Esophagus muscularis mucosa (tissue), 4 donors: ENCODE results near the gene C12orf42. TPM values are rescaled to one million over a fixed set of nuclear protein-coding genes. Genes with fewer than 3 reads are reported as not detected.

Source experiments
- DNase-seq: peaks from one replicate; pipeline ENCODE4 v3.0.0-alpha.2; 2017; ENCODE audit errors: extremely low spot score
- H3K27ac ChIP-seq, 4 donors: fragments of 200-600 bp; sonication (generic); replicated peaks in 1 of 4; 1 replicate in 3 of 4; 2 replicates in 1 of 4; pipeline ENCODE4 v1.5.1; 2016 to 2019; ENCODE audit warnings: mild to moderate bottlenecking in 1 of 4
- H3K27me3 ChIP-seq, 4 donors: fragments of 200-600 bp; sonication (generic); one replicate each; pipeline versions ENCODE4 v1.5.1 to v1.6.0; 2016 to 2019
- H3K36me3 ChIP-seq, 4 donors: fragments of 200-600 bp; sonication (generic); one replicate each; pipeline ENCODE4 v1.5.1; 2016 to 2019
- H3K4me1 ChIP-seq, 4 donors: fragments of 200-600 bp; sonication (generic); one replicate each; pipeline ENCODE4 v1.5.1; 2016 to 2019
- H3K4me3 ChIP-seq, 4 donors: fragments of 200-600 bp; sonication (generic); 1 replicate in 2 of 4; 2 replicates in 2 of 4; pipeline ENCODE4 v1.5.1; 2016 to 2019; ENCODE audit warnings: mild to moderate bottlenecking in 4 of 4, moderate library complexity in 1 of 4
- H3K9me3 ChIP-seq, 4 donors: fragments of 200-600 bp; sonication (generic); 1 replicate in 3 of 4; 2 replicates in 1 of 4; pipeline ENCODE4 v1.5.1; 2016 to 2019
- EP300 ChIP-seq: sonication (generic); formaldehyde crosslinking; IDR thresholded peaks from one replicate; pipeline ENCODE4 v1.6.1; 2017; ENCODE audit warnings: antibody characterized with exemption
- POLR2A ChIP-seq: fragments of 450-650 bp; IDR thresholded peaks from one replicate; pipeline ENCODE4 v1.6.1; 2017; ENCODE audit warnings: antibody characterized with exemption, moderate library complexity, mild to moderate bottlenecking, low read depth
- POLR2AphosphoS5 ChIP-seq, 2 donors: sonication (generic); formaldehyde crosslinking; IDR thresholded peaks; one replicate each; pipeline ENCODE4 v1.6.1; 2017; ENCODE audit warnings: antibody characterized with exemption in 2 of 2
- WGBS: methylation state at CpG from one replicate; pipeline ENCODE4 v1.1.5; 2018; 5-methylcytosine and 5-hydroxymethylcytosine counted together
- intact Hi-C: fragments of 100-400 bp; cut with DNase I; formaldehyde crosslinking; loops from one replicate; pipeline ENCODE4 v1.15.1; 2023
- total RNA-seq, 4 donors: library from RNA; depleted of rRNA; stranded (reverse); fragments of >200 nt; gene quantifications; one replicate each; pipeline versions ENCODE4 v1.1.0 to v1.2.1, GENCODE V29; 2016
- TF ChIP-seq, protein P1 (sequence below), 3 experiments: fragments of 200-600 bp in 2 of 3; fragments of 450-650 bp in 1 of 3; sonication (generic) in 2 of 3; IDR thresholded peaks; one replicate each; pipeline ENCODE4 v1.5.1; 2017 to 2019; ENCODE audit warnings: antibody characterized with exemption in 3 of 3, mild to moderate bottlenecking in 2 of 3, moderate library complexity in 1 of 3

Gene C12orf42
- total RNA-seq, 4 donors from 2014 or later = not detected

DNA sequence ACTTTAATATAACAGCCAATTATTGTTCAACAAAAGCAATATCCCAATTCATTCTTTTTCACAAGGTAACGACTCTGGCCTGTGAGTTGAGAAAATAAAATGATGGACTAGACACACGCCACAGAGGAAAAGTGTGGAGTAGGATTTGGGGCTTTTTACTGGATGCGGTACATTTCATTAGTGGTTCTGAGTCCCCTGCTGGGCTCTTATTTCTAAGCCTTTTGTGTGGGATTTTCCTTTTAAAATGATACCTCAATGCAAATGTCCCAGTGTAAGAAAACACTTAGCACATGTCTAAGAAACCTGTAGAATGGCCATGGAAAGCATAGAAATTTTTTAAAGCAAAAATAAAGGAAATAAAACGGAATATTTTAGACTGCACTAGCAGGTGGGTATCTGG lies 73.4 kb downstream of the C12orf42 start:
- 70% methylated on average over 4 of the region's 4 CpGs for WGBS
- intact Hi-C loops = no loop called here
- TF ChIP-seq POLR2AphosphoS5 (IDR thresholded peaks at IDR 0.05) (no peak), EP300 (no peak), POLR2A (no peak)
- TF ChIP-seq, protein P1, sequence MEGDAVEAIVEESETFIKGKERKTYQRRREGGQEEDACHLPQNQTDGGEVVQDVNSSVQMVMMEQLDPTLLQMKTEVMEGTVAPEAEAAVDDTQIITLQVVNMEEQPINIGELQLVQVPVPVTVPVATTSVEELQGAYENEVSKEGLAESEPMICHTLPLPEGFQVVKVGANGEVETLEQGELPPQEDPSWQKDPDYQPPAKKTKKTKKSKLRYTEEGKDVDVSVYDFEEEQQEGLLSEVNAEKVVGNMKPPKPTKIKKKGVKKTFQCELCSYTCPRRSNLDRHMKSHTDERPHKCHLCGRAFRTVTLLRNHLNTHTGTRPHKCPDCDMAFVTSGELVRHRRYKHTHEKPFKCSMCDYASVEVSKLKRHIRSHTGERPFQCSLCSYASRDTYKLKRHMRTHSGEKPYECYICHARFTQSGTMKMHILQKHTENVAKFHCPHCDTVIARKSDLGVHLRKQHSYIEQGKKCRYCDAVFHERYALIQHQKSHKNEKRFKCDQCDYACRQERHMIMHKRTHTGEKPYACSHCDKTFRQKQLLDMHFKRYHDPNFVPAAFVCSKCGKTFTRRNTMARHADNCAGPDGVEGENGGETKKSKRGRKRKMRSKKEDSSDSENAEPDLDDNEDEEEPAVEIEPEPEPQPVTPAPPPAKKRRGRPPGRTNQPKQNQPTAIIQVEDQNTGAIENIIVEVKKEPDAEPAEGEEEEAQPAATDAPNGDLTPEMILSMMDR (IDR thresholded peaks at IDR 0.05) = no peak
- H3K4me3 ChIP-seq = no peak overlapping the region
- H3K4me1 ChIP-seq = no peaks in the 10 kb centered on the region
- H3K9me3 ChIP-seq = no peaks in the 10 kb centered on the region
- H3K27ac ChIP-seq = no peak overlapping the region
- DNase-seq = no peak
- no peaks in the 10 kb centered on the region for H3K36me3 ChIP-seq
- H3K27me3 ChIP-seq = no peaks in the 10 kb centered on the region

DNA sequence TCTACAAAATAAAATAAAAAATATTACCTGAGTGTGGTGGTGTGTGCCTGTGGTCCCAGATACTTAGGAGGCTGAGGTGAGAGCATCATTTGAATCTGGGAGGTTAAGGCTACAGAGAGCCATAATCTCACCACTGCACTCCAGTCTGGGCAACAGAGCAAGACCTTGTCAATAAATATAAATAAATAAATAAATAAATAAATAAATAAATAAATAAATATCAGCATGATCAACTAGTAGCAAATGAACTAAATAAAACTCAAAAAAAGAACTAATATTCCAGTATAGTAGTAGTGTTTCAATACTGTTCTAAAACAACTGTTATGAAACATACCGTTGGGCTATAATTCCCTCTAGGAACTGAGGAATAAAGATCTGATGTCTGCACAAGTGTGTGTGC lies 74.4 kb downstream of the C12orf42 start:
- Histone ChIP-seq H3K9me3 (no peaks in the 10 kb centered on the region), H3K27me3 (no peaks in the 10 kb centered on the region), H3K4me1 (no peaks in the 10 kb centered on the region), H3K27ac (no peak overlapping the region), H3K4me3 (no peak overlapping the region), H3K36me3 (no peaks in the 10 kb centered on the region)
- WGBS = 89% methylated on average over 1 of the region's 1 CpG
- intact Hi-C loops = no loop called here
- DNase-seq = no peak
- TF ChIP-seq POLR2AphosphoS5 (IDR thresholded peaks at IDR 0.05) (no peak), EP300 (no peak), POLR2A (no peak)
- TF ChIP-seq, protein P1 (IDR thresholded peaks at IDR 0.05) = no peak

DNA sequence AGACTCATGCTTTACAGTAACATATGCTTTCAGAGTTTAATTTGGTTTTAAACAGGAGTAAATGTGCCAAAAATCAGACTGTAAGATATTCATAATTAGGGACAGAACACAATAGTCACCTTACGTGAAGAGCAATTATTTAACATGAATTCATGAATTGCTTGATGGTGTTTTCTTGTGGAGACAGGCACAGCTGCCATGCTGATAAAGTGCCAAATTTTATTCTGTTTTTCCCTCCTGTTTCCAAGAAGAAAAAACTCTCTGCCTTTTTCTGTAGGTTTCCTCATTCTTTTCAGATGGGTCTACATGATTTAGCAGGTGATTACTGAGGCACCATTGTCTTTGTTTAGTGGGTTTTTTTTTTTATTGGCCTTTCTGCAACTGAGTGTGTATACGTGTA lies 80.1 kb downstream of the C12orf42 start:
- Histone ChIP-seq H3K4me1 (no peaks in the 10 kb centered on the region), H3K27me3 (no peaks in the 10 kb centered on the region), H3K9me3 (no peaks in the 10 kb centered on the region), H3K4me3 (no peak overlapping the region), H3K27ac (no peak overlapping the region), H3K36me3 (no peaks in the 10 kb centered on the region)
- no peak for DNase-seq
- intact Hi-C loops = no loop called here
- TF ChIP-seq POLR2AphosphoS5 (IDR thresholded peaks at IDR 0.05) (no peak), POLR2A (no peak), EP300 (no peak)
- TF ChIP-seq, protein P1 (IDR thresholded peaks at IDR 0.05) = no peak
- WGBS = 78% methylated on average over 2 of the region's 2 CpGs

DNA sequence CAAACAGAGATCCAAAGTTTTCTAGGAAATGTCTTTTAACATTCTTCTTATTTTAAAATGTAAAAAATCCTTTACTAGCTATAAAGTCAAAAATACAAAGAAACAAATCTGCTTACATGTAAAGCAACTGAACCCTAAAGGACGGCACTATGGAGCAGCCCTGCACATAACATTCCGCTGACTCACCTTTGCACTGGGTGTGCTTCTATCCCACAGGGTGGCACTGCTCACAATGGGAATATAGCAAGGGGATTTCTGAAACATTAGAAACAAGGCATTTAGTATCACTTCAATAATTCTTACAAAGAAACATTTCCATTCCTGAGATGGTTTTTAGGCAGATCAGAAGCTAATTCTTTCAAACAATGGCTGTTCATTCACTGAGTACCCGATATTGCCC lies 94.3 kb downstream of the C12orf42 start:
- no peak overlapping the region for H3K27ac ChIP-seq
- H3K27me3 ChIP-seq = no peaks in the 10 kb centered on the region
- intact Hi-C loops = no loop called here
- DNase-seq = no peak
- H3K4me3 ChIP-seq = no peak overlapping the region
- WGBS = 70% methylated on average over 3 of the region's 3 CpGs
- H3K36me3 ChIP-seq = no peaks in the 10 kb centered on the region
- H3K9me3 ChIP-seq = no peaks in the 10 kb centered on the region
- no peaks in the 10 kb centered on the region for H3K4me1 ChIP-seq
- TF ChIP-seq EP300 (no peak), POLR2A (no peak), POLR2AphosphoS5 (IDR thresholded peaks at IDR 0.05) (no peak)
- TF ChIP-seq, protein P1 (IDR thresholded peaks at IDR 0.05) = no peak

DNA sequence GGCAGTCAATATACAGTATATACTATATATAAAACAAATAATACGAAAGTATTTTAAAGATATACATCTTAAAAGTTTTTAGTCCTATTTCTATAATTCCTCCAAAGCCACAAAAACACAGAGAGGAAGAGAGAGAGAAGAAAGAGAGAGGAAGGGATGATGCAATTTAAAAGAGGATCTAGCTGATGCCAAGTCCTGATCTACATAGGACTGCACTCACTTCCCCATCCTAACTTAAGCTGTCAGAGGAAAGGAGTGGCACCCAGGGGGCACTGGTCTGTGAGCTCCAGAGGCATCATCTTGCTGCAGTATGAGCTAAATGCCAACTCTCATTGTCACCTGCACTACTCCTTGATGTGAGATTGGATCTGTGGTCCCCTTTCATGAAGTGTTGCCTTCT lies 95.8 kb downstream of the C12orf42 start:
- no peak for DNase-seq
- no peak overlapping the region for H3K27ac ChIP-seq
- no peaks in the 10 kb centered on the region for H3K27me3 ChIP-seq
- no peak overlapping the region for H3K4me3 ChIP-seq
- no peaks in the 10 kb centered on the region for H3K36me3 ChIP-seq
- H3K9me3 ChIP-seq = no peaks in the 10 kb centered on the region
- no peaks in the 10 kb centered on the region for H3K4me1 ChIP-seq
- TF ChIP-seq POLR2A (no peak), EP300 (no peak), POLR2AphosphoS5 (IDR thresholded peaks at IDR 0.05) (no peak)
- TF ChIP-seq, protein P1 (IDR thresholded peaks at IDR 0.05) = no peak
- intact Hi-C loops = no loop called here
- WGBS = 76% methylated on average over 1 of the region's 1 CpG
